ENCODE data around the gene PGBD5. TPM values are rescaled to one million over a fixed set of nuclear protein-coding genes. Genes with fewer than 3 reads are reported as not detected.
A peak's percentile ranks its signal among the peaks of the same experiment; 100 is the strongest.

PGBD5 gene
- total RNA-seq, 1 donor from 2014 or later = 12.8 TPM

GRCh38 chr1:230299191-230300006, 126.7 kb downstream of the PGBD5 start:
- intact Hi-C loops (cut with DNase I) = no loop called here
- ATAC-seq (ENCODE audit: poor library complexity) (no peak), DNase-seq (no peak)

GRCh38 chr1:230295367-230295766, 130.8 kb downstream of the PGBD5 start:
- DNase-seq (no peak), ATAC-seq (ENCODE audit: poor library complexity) (no peak)
- intact Hi-C loops (cut with DNase I) = no loop called here

GRCh38 chr1:230293390-230293700, 132.8 kb downstream of the PGBD5 start:
- ATAC-seq (ENCODE audit: poor library complexity) = no peak

GRCh38 chr1:230292689-230293389, 133.3 kb downstream of the PGBD5 start:
- no peak for DNase-seq
- intact Hi-C loops (cut with DNase I) = no loop called here

More at GRCh38 chr1:230293390-230293700, 132.8 kb downstream of the PGBD5 start:
- DNase-seq = no peak
- intact Hi-C loops (cut with DNase I) = no loop called here

GRCh38 chr1:230291731-230292620, 134.2 kb downstream of the PGBD5 start:
- intact Hi-C loops (cut with DNase I) = no loop called here
- no peak for DNase-seq
- no peak for ATAC-seq (ENCODE audit: poor library complexity)

More at GRCh38 chr1:230292689-230293389, 133.3 kb downstream of the PGBD5 start:
- ATAC-seq (ENCODE audit: poor library complexity) = no peak

- ATAC-seq (ENCODE audit: poor library complexity) = no peak
- intact Hi-C loops (cut with DNase I) = no loop called here
- no peak for DNase-seq
Observed at GRCh38 chr1:230289350-230289644, 136.8 kb downstream of the PGBD5 start.

- DNase-seq = no peak
- ATAC-seq (ENCODE audit: poor library complexity) = no peak
- intact Hi-C loops (cut with DNase I) = no loop called here
Observed at GRCh38 chr1:230288641-230289349, 137.3 kb downstream of the PGBD5 start.

- ATAC-seq (ENCODE audit: poor library complexity) = no peak
Observed at GRCh38 chr1:230287674-230288315, 138.3 kb downstream of the PGBD5 start.

GRCh38 chr1:230286890-230287269, 139.3 kb downstream of the PGBD5 start:
- no peak for ATAC-seq (ENCODE audit: poor library complexity)
- intact Hi-C loops (cut with DNase I) = no loop called here
- no peak for DNase-seq

More at GRCh38 chr1:230287674-230288315, 138.3 kb downstream of the PGBD5 start:
- intact Hi-C loops (cut with DNase I) = no loop called here
- DNase-seq = no peak

- peak; percentile 20 for ATAC-seq (ENCODE audit: poor library complexity)
- no peak for DNase-seq
Observed at GRCh38 chr1:230286166-230286889, 139.8 kb downstream of the PGBD5 start.

GRCh38 chr1:230285351-230285750, 140.8 kb downstream of the PGBD5 start:
- ATAC-seq (ENCODE audit: poor library complexity) (no peak), DNase-seq (no peak)
- intact Hi-C loops (cut with DNase I) = no loop called here

More at GRCh38 chr1:230286166-230286889, 139.8 kb downstream of the PGBD5 start:
- intact Hi-C loops (cut with DNase I) = no loop called here

GRCh38 chr1:230284891-230285290, 141.2 kb downstream of the PGBD5 start:
- ATAC-seq (ENCODE audit: poor library complexity) = no peak
- DNase-seq = no peak

GRCh38 chr1:230283678-230284077, 142.5 kb downstream of the PGBD5 start:
- DNase-seq = no peak
- intact Hi-C loops (cut with DNase I) = no loop called here
- no peak for ATAC-seq (ENCODE audit: poor library complexity)

More at GRCh38 chr1:230284891-230285290, 141.2 kb downstream of the PGBD5 start:
- intact Hi-C loops (cut with DNase I) = no loop called here

- intact Hi-C loops (cut with DNase I) = no loop called here
- DNase-seq (no peak), ATAC-seq (ENCODE audit: poor library complexity) (peak; percentile 47)
Observed at GRCh38 chr1:230282157-230282556, 144.0 kb downstream of the PGBD5 start.

- ATAC-seq (ENCODE audit: poor library complexity) = no peak
- intact Hi-C loops (cut with DNase I) = no loop called here
- DNase-seq = peak; percentile 19
Observed at GRCh38 chr1:230281556-230281955, 144.6 kb downstream of the PGBD5 start.

GRCh38 chr1:230280906-230281413, 145.2 kb downstream of the PGBD5 start:
- DNase-seq (peak; percentile 34), ATAC-seq (ENCODE audit: poor library complexity) (no peak)
- intact Hi-C loops (cut with DNase I) = no loop called here

GRCh38 chr1:230280054-230280795, 145.9 kb downstream of the PGBD5 start:
- ATAC-seq (ENCODE audit: poor library complexity) = no peak
- intact Hi-C loops (cut with DNase I) = no loop called here
- DNase-seq = peak; percentile 34

Measured in Right ventricle myocardium superior (tissue), 1 donor.